Measurements from ENCODE around the gene NTM. TPM values are rescaled to one million over a fixed set of nuclear protein-coding genes. Genes with fewer than 3 reads are reported as not detected.
A peak's percentile ranks its signal among the peaks of the same experiment; 100 is the strongest.

The NTM gene
- total RNA-seq, 1 experiment from 2014 or later: 15.8 TPM

DNA sequence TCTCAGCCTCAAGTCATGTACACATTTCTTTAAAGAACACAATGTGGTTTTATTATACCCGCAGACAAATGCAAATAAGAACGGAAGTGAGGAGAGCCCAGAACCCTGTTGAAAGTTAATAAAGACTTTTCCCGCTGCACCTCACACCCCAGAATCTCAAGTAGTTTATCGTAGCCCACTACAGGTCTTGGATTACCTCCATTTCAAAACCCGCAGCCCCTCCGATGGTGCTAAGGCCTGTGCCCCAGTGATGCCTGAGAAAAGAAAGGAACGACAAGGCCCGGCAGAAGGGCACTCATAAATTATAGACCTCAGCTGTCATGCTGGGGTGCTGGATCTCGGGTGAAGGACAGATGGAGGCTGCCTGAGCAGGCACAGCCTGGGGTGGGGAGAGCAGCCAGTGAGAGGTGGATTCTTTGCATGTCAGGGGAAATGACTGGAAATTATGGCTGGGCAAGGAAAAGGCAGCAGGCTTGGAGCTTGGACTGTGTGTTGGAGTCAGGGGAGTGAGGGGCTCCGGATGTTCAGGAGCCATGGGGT is 354.1 kb downstream of the NTM start:
- DNase-seq (ENCODE audit: low read depth): no peak

DNA sequence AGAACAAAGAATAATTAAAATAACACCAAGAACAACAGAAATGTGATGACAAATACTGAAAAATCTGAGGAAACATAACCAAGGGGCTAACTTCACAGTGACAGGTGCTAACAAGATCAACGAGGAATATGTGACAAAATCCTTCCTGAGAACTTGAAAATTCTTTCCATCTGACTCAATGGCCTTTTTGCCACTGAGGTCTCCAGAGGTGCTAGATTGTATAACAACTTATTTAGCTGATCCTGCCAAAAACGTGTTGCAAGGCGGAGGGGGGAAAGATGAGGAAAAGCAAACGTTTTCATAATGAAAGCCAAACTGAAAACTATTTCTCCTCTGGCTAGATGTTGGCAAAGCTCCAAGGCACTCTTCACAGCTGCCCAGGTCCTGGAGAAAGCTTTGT is 364.5 kb downstream of the NTM start:
- DNase-seq (ENCODE audit: low read depth): no peak

DNA sequence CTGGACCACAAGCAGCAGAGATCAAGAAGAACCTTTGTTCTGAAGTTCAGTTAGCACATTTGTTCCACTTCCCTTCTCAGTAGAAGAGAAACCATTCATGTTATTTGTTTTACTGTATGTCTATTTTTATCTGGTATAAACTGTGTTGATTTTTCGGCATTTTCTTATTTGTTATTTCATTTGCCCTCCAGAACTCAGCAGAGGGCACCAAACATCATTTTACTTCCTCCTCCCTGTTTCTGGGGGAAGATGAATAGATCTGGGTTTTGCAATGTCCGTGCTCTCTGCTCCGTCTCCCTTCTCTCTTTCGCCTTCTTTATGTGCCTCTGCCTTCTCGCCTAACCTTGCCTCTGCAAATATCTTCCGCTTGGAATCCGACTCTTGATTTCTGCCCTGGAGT is 366.9 kb downstream of the NTM start:
- DNase-seq (ENCODE audit: low read depth): no peak

DNA sequence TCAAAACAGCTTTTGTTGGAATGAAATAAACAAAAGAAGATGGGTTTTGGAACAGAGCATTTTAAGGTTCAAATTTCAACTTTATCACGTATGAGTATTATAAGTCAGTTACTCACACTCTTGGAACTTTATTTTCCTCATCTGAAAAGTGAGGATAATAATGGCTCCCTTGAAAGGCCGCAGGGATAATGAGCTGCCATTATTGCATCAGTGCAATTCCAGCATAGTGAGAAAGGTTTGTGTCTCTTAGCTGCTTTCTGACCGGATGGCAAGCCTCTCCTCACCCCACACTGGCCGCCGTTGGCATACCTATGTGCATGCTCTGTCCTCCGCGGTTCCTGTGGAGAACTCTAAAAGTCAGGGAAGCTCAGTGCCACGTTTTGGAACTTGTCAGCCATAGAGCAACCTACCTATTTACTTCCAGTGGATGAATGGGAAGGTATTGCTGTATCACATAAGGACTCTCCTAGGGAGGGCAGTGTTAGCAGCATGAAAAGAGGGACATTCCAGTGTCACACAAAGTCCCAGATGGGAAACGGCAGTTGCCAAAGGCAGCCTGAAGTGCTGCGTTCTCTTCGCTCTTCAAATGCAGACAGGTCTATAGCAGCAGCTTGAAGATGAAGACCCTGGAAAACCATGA is 368.9 kb downstream of the NTM start:
- DNase-seq (ENCODE audit: low read depth): no peak

DNA sequence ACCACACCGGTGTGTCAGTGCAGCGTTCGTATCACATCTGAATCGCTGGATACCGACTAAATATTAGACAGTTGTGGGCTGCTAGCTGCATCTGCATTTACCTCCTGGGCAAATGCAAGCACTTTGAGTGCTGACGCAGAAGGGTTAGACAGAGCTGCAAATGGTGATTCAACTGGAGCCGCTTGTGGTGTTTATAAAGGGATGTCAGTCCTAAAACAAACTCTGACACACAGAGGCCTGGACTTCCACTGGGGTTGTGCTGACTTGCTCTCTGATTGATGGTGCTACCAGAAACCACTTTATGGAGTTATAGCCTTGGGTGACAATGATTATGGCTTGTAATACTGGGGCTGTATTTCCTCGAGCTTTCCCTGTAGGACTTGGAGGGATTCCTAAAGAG is 374.4 kb downstream of the NTM start:
- peak; percentile 86 for DNase-seq (ENCODE audit: low read depth)

DNA sequence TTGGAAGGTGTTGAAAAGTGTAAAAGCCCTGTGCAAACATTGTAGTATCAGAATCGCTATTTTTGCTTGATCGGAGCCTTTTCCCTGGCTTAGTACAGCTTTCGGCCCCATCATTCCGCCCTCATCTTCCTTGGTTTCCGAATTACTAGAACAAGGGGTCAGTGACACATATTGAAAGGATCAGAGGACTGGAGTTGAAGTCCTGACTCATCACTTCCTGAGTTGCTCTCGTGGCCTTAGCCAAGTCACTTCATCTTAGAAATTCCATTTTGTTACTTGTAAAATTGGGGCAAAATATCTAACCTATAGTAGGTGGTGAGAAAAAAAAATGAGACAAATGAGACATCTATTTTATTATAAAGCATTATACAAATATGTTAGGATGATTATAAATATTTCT is 375.0 kb downstream of the NTM start:
- peak; percentile 69 for DNase-seq (ENCODE audit: low read depth)

DNA sequence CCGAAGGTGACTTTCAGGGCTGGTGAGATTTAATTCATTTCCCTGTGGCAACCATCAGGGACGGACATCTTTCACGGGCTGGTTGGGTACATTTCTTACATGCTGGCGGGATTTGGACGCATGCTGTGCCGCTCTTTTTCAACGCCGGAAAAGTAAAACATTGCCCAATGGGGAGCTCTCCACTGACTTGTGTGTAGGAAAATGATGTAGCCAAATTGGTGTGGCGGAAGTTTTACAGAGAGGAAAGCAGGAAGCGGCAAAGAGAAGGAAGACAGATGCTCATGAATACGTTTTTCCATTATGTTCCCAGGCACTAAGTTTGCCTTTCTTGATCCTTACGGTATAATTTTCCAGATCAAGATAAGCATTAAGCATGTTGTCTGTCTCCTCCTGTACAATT is 375.8 kb downstream of the NTM start:
- no peak for DNase-seq (ENCODE audit: low read depth)

DNA sequence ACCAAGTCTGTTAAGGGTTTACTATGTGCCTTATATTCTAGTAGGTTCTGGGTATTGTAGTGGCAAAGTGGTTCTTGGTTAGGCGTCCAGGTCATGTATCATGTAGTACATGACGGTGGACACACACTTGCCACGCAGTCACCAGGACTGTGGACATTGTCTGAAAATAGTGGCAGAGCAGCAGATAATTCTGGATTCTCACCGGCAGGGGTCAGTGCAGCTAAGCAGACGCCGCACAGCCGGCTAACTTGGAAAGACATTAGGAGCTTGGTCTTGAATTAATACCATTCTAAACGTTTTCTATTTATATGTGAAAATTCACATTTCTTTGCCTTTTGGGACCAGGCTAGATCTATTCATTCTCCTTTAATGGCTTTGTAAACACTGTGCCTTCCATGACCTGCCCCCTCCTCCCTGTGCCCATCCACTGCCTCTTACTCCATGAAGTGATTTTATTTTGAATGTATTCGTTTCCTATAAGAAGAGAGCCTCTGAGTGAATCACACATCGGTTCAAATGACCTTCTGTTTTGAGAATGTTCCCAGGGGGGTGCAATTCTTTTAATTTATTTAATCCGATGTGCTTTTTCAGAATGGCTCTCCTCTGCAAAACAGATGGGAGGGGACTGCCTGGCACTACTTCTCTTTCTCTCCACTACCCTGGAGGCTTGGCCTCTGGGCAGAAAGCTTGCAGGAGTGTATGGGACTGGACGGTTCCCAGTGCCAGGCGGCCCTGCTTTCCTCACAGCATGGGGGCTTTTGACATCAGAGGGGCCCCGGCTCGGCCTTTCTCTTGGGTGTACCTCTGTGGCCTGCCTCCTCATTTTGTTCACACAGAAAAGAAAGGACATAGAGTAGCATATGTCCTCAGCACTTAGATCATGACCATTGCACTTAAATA is 378.0 kb downstream of the NTM start:
- DNase-seq (ENCODE audit: low read depth): peak; percentile 72

DNA sequence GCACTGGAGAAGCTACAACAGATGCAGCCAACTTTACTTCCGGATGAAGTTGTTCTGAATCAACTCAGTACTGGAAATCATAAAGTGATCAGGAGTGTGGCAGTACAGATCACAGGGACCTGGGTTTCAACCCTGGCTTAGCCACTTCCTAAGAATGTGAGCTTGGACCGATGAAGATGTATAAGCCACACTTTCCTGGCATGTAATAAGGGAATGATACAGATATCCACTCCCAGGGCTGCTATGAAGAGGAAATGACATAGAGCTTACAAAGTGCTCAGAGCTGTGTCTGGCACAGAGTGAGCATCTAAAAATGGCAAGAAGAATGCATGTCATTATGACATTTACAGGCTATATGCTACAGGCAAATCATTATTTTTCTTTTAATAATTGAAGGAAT is 378.7 kb downstream of the NTM start:
- DNase-seq (ENCODE audit: low read depth): peak; percentile 82

DNA sequence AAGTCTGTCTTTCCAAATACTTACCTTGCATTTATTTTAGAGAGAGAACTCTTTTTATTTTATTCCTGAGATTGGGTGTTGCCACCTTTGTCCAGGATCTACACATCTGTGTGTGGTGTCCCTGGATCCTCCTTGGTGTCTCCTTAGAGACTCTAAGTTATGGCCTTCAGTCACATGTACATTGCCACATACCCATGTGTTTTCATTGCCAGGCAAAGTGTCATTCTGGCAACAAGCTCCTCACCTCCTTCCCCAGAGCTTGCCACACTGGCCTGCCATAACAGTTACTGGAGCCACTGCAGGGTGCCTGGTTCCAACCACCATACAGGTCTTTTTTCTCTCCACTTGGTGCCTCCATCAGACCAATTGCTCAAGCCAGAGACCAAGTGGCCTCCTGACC is 379.7 kb downstream of the NTM start:
- no peak for DNase-seq (ENCODE audit: low read depth)

DNA sequence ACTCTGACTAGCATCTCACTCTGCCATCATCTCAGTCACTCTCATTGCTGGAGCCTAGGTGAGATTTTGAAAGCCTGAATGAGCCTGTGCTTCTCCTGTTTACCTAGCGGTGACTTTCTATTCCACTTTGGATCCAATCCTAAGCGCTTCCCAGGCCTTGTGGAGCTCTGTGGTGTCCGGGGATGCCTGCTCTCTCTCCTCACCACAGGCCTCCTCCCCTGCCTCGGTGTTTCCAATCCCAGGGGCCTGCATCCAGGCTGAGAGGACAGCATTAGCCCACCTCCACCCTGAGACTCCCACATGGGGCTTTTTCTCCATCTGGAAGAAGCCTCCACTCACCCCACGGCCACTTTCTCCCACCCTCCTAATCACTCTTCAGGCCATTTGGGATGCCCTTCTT is 380.3 kb downstream of the NTM start:
- no peak for DNase-seq (ENCODE audit: low read depth)

DNA sequence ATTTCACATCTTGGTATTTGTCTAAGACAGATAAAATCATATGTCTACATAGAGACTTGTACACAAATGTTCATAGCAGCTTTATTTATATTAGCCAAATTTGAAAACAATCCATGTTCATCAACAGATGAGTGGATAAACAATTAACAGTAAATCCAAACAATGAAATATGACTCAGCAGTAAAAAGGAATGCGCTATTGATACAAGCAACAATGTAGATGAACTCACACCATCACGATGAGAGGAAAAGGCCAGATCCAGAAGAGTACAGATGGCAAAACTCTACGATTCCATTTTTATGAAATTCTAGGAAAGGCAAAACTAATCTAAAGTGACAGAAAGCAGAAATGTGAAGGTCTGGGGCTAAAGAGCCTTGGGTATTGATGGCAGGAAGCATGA is 384.3 kb downstream of the NTM start:
- no peak for DNase-seq (ENCODE audit: low read depth)

DNA sequence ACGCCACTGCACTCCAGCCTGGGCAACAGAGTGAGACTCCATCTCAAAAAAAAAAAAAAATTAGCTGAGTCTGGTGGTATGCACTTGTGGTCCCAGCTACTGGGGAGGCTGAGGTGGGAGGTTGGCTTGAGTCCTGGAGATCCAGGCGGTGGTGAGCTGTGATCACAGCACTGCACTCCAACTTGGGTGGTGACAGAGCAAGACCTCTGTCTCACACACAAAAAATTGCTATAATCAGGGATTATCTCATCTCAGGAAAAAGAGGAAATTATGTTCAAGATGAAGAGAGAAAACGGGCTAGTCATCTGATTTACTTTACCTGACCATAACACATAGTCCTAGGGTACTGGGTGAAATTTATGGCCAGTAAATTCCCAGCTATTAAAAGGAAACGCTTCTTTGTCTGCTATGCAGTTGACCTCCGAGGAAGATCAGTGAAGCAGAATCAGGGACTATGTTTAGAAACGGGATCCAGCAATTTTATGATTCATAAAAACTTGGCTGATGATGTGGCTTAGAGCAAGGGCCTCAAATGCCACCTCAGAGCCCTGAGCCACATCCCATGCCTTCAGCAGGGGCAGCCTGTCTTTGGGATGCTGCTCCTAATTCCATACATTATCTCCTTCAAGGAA is 386.2 kb downstream of the NTM start:
- DNase-seq (ENCODE audit: low read depth): peak; percentile 42

DNA sequence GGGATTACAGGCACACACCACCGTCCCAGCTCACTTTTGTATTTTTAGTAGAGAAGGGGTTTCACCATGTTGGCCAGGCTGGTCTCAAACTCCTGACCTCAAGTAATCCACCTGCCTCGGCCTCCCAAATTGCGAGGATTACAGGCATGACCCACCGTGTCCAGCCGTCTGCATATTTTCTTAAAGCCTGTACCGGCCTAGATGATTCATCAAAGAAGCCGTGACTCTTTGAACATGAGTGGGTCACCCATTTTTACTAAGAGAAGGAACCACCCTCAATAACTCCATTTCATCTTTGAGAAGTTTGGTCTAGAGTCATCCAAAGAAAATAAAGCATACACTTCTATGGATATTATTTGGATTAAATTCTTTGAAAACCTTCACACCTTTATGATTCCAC is 388.3 kb downstream of the NTM start:
- no peak for DNase-seq (ENCODE audit: low read depth)

DNA sequence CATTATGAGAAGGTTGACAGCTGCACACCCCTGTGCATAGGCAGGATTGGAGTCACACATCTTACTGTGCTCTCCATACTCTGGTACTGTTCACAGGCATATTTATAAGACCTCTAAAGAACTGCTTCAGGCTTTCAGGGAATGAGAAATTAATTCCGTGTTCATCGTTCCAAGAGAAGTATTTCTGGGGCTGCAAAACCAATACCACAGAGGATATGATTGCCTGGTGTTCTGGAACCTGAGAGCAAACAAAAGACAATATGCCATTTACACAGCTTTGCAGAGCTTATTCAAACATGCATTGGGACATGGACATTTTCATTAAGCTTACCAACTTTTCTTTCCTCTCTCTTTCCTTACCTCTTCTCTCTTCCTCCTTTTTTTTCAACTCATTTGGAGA is 388.7 kb downstream of the NTM start:
- no peak for DNase-seq (ENCODE audit: low read depth)

DNA sequence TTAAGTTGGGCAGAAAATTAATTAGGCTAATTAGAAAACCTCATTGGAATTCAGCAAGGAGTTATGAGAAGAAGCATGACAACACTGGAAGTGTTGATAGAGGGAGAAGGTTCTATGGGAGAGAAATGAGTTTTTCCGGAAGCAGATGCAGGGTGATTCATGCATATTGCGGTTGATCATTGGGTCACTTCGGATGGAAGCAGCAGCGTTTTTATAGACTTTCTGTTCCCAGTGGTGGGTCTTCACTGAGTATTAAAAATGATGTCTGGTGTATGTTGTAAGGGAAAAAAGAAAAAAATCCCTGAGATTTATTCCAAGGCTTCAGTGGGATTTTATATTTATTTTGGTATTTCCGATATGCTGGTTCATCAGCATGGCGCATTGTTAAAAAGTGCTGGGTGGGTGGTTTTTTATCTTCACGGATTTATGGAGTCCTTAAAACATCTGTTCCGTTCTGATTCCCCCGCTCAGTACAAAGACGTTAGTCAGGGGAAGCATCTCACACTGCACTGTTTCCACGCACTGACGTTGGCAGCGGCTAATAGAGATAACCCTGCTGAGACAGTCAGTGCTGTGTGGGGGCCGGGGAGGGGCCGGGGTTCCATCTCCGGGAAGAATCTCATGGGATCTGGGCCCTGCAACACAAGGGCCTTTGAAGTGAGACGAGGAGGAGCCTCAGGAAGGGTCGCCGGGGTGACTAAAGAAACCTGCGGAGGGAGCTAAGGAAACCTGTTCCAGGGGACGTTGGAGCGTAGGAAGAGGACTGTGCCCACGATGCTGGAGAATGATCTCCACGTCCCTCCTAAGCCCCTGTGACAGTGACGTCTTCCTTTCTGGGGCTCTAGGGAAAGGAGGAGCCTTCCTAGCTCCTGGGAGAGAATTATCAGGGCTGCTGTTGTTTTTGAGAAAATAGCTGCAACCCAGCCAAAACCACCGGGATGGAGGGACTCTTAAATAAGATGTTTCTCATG is 390.0 kb downstream of the NTM start:
- DNase-seq (ENCODE audit: low read depth): peak; percentile 84

DNA sequence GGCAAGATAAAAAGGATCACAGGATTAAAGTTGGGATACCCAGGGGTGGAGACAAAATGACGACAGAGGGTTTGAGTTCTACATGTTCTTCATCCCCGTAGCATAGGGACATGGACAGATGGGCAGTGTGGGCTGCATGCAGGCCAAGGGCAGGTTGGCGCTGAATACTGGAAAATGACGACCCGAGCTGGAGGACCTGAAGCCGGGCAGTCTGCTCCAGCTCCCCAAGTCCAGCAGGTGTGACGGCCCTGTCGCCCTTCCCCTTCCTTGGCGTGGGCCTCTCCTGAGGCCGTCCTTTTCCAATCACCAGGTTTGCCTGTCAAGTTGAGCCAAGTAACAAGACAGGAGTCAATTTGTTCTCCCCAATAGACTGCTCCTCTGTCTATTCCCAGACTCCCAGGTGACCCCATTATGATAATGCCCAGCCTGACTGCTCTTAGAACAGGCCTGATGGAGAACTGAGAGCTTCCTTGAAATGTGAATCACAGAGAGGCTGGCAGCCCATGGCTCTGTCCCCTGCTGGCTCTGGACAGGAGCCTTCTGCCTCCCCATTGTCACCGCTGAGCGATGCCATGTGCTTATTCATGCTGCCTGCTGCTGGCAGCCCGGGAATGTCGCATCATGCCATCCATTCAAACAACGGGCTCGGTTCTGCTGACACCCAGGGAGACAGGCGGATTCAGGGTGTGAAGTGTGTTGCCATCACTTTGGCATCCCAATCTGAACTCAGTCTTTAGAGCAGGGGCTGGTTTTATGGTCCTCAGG is 392.1 kb downstream of the NTM start:
- DNase-seq (ENCODE audit: low read depth): no peak

DNA sequence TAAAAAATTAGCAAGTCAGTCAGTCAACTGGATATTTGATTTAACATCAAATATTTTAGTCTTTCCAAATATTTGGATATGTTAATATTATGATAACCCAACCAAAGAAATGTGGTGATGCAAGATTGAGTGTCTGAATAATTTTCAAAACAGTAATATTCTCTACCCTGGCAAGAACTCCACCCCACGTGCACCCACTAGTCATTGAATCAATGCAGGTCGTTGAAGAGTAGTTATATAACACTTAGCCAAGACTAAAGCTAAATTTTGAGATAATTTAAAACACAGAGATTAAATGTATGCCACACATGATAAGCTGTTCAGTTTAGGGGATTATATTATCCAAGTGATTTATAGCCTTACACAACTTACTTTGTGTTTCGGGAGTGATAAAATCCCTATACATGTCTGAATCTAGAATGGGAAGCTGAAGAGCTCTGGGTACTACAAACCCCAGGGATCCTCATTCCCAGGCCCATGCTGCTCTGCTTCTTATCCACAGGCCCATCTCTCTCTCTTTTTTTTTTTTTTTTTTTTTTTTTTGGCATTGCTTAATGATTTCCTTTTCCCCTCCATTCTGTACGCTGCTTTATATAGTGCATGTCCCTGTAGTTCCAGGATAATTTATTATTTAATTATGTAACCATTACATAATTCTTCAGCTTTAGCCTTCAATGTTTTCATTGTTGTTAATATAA is 392.9 kb downstream of the NTM start:
- DNase-seq (ENCODE audit: low read depth): no peak

DNA sequence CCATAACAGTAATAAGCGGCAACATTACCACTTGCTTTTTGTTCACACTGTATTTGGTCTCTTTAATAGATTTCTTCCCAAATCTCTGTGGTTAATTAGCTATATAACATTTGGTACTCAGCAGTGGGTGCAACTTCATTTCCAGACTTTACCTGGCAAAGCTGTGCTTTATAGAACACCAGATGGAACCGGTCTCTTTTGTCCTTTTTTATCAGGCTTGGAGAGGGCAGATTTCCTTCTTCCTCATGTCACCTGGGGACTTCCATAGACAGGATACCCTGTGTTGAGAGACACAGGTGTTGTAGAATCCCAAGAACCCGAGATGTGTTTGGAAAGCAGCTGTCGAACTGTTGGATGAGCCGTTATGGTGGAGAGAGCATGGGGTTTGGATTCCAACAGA is 393.7 kb downstream of the NTM start:
- DNase-seq (ENCODE audit: low read depth): no peak

DNA sequence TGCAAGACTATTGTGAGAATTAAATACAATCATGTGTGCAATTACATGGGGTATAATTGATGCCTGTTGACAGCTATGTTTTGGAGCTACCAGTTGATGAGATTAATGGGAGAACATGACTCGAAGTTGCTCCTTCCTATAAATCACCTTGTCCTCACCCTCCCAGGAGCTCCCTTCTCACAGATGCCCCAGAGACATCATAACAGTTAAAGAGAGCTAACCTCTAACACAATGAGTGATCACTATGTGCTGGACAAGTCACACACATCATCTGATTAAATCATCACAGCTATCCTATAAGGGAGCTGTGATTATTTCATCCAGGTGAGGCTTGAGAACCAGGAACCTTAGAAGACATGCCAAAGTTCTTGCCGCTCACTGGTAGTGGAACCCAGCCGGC is 394.2 kb downstream of the NTM start:
- DNase-seq (ENCODE audit: low read depth): no peak
